Keratinocyte (primary cell): ENCODE results near the gene PDE9A. TPM values are rescaled to one million over a fixed set of nuclear protein-coding genes. Genes with fewer than 3 reads are reported as not detected.

Experiments
- DNase-seq: peaks from one replicate; pipeline ENCODE4 v3.0.0-alpha.2; 2011; ENCODE audit warnings: low read depth, missing footprints, low spot score
- FAIRE-seq: peaks from 2 replicates; lab custom pipeline; 2011; peaks lifted over from hg19 to GRCh38; lab: Jason Lieb, UNC
- H2AFZ ChIP-seq: 2 replicates; pipeline ENCODE4 v1.6.0; 2012; ENCODE audit warnings: low read length, control low read depth, inconsistent platforms; ENCODE audit not compliant: control insufficient read depth
- H3K27ac ChIP-seq: 2 replicates; pipeline ENCODE4 v1.5.1; 2011; ENCODE audit warnings: low read length; ENCODE audit not compliant: control insufficient read depth, insufficient read depth
- H3K27me3 ChIP-seq: 3 replicates; pipeline ENCODE4 v1.6.0; 2011; ENCODE audit warnings: low read length; ENCODE audit not compliant: control insufficient read depth, insufficient read depth; ENCODE audit errors: extremely low read depth
- H3K36me3 ChIP-seq, 2 experiments: 2 replicates in 1 of 2; 3 replicates in 1 of 2; pipeline ENCODE4 v1.5.1; 2011; ENCODE audit warnings: low read length in 2 of 2, mild to moderate bottlenecking in 1 of 2; ENCODE audit not compliant: control insufficient read depth in 2 of 2, insufficient read depth in 2 of 2; ENCODE audit errors: extremely low read depth in 1 of 2
- H3K4me1 ChIP-seq: 3 replicates; pipeline ENCODE4 v1.5.1; 2011; ENCODE audit warnings: low read length; ENCODE audit not compliant: control insufficient read depth, insufficient read depth; ENCODE audit errors: extremely low read depth
- H3K4me2 ChIP-seq: 3 replicates; pipeline ENCODE4 v1.6.0; 2011; ENCODE audit warnings: low read depth, low read length; ENCODE audit not compliant: control insufficient read depth, insufficient read depth; ENCODE audit errors: extremely low read depth
- H3K4me3 ChIP-seq, 3 experiments: fragments of 200-600 bp in 1 of 3; sonication (generic) in 1 of 3; 2 replicates in 2 of 3; 3 replicates in 1 of 3; pipeline ENCODE4 v1.5.1; 2011 to 2016; ENCODE audit warnings: low read length in 3 of 3, mild to moderate bottlenecking in 3 of 3, control low read depth in 2 of 3, inconsistent platforms in 1 of 3, low read depth in 1 of 3, mixed read lengths in 1 of 3, mixed run types in 1 of 3, moderate library complexity in 1 of 3; ENCODE audit not compliant: control insufficient read depth in 2 of 3, insufficient read depth in 2 of 3; ENCODE audit errors: extremely low read depth in 1 of 3
- H3K79me2 ChIP-seq: 2 replicates; pipeline ENCODE4 v1.6.0; 2012; ENCODE audit warnings: low read length; ENCODE audit not compliant: control insufficient read depth, insufficient read depth
- H3K9ac ChIP-seq: 3 replicates; pipeline ENCODE4 v1.6.0; 2011; ENCODE audit warnings: low read length; ENCODE audit not compliant: control insufficient read depth, insufficient read depth; ENCODE audit errors: extremely low read depth
- H3K9me1 ChIP-seq: 3 replicates; pipeline ENCODE4 v1.6.0; 2011; ENCODE audit warnings: low read length; ENCODE audit not compliant: control insufficient read depth, insufficient read depth; ENCODE audit errors: extremely low read depth
- H3K9me3 ChIP-seq: 2 replicates; pipeline ENCODE4 v1.5.1; 2012; ENCODE audit warnings: low read depth, low read length; ENCODE audit not compliant: control insufficient read depth
- H4K20me1 ChIP-seq: 3 replicates; pipeline ENCODE4 v1.6.0; 2011; ENCODE audit warnings: low read length; ENCODE audit not compliant: control insufficient read depth, insufficient read depth; ENCODE audit errors: extremely low read depth
- CTCF ChIP-seq, 3 experiments: IDR thresholded peaks in 1 of 3; conservative IDR thresholded peaks in 1 of 3; optimal IDR thresholded peaks in 1 of 3; 2 replicates in 2 of 3; 3 replicates in 1 of 3; pipeline versions ENCODE3 to v1.5.1; 2011; ENCODE audit warnings: low read length in 3 of 3, mild to moderate bottlenecking in 3 of 3, moderate library complexity in 2 of 3, control low read depth in 1 of 3, inconsistent platforms in 1 of 3; ENCODE audit not compliant: insufficient read depth in 2 of 3; ENCODE audit errors: extremely low read depth in 1 of 3
- EZH2 ChIP-seq: IDR thresholded peaks from one replicate; pipeline ENCODE4 v1.6.1; 2012; ENCODE audit warnings: inconsistent platforms, mild to moderate bottlenecking, low read length, moderate library complexity
- dilution Hi-C: fragments of 300-500 bp; cut with MboI; formaldehyde crosslinking; loops from one replicate; pipeline ENCODE4 v1.7.0; 2020; ENCODE audit warnings: low sequenced_read_pairs; ENCODE audit not compliant: extremely low pct_ligation_motif_present
- polyA plus RNA-seq, 5 experiments: library from polyadenylated mRNA; depleted of rRNA in 3 of 5; stranded (reverse) in 3 of 5; stranded (forward) in 1 of 5; unstranded in 1 of 5; fragments of >200 nt; gene quantifications; 1 replicate in 1 of 5; 2 replicates in 3 of 5; 3 replicates in 1 of 5; pipeline versions ENCODE4 v1.2.1 to v1.2.3, GENCODE V29; 2011 to 2012; ENCODE audit warnings: missing spikeins in 2 of 5, low read depth in 1 of 5, low replicate concordance in 1 of 5

Gene PDE9A
- polyA plus RNA-seq, 1 donor (not counting 4 experiments of a cell fraction or from before 2014, with no cell fraction given), result 0.13 TPM

GRCh38 chr21:42696501-42697040 is 43.1 kb downstream of the PDE9A start:
- Histone ChIP-seq H3K4me3 (no peak overlapping the region), H3K79me2 (no peaks in the 10 kb centered on the region), H4K20me1 (no peaks in the 10 kb centered on the region), H3K4me2 (no peak overlapping the region), H3K4me1 (no peaks in the 10 kb centered on the region), H3K9ac (no peak overlapping the region), H3K9me3 (peaks cover 1% of the 10 kb centered on the region), H3K36me3 (no peaks in the 10 kb centered on the region), H3K27me3 (peaks cover 4% of the 10 kb centered on the region), H3K9me1 (no peaks in the 10 kb centered on the region), H3K27ac (no peak overlapping the region), H2AFZ (no peak overlapping the region)
- TF ChIP-seq CTCF (optimal IDR thresholded peaks at IDR 0.05 in 1 of 3, IDR thresholded peaks at IDR 0.05 in 1 of 3, conservative IDR thresholded peaks at IDR 0.05 in 1 of 3; ENCODE audit: extremely low read depth in 1 of 3, insufficient read depth in 2 of 3, low read length in 3 of 3) (no peak), EZH2 (no peak)
- dilution Hi-C loops, result no loop called here
- DNase-seq, result no peak
- FAIRE-seq, result no peak

DNA sequence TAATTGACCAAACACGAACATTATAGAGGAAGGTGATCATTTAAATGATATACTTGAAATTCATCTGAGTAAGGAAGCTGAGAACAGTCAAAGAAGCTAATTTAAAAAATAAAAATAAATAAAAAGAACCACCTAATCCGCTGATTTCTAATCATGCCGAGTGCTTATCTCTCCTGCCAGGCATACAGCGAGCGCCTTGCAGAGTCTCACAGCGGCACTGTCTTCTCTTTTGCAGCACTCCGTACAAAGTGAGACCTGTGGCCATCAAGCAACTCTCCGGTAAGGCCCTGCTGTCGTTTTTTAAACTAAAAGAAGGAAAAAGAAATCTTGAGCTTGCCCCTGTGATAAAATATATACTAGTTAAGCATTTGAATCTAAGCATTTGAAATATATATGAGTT is 45.3 kb downstream of the PDE9A start:
- no peaks in the 10 kb centered on the region for H4K20me1 ChIP-seq
- no peak overlapping the region for H3K9ac ChIP-seq
- DNase-seq (no peak), FAIRE-seq (no peak)
- no peak overlapping the region for H3K4me3 ChIP-seq
- TF ChIP-seq EZH2 (no peak), CTCF (optimal IDR thresholded peaks at IDR 0.05 in 1 of 3, IDR thresholded peaks at IDR 0.05 in 1 of 3, conservative IDR thresholded peaks at IDR 0.05 in 1 of 3; ENCODE audit: extremely low read depth in 1 of 3, insufficient read depth in 2 of 3, low read length in 3 of 3) (no peak)
- H3K4me2 ChIP-seq, result no peak overlapping the region
- no peaks in the 10 kb centered on the region for H3K36me3 ChIP-seq
- no peaks in the 10 kb centered on the region for H3K9me3 ChIP-seq
- no peaks in the 10 kb centered on the region for H3K4me1 ChIP-seq
- peaks cover 4% of the 10 kb centered on the region for H3K27me3 ChIP-seq
- H3K9me1 ChIP-seq, result no peaks in the 10 kb centered on the region
- H3K27ac ChIP-seq, result no peak overlapping the region
- no peak overlapping the region for H2AFZ ChIP-seq
- dilution Hi-C loops, result no loop called here
- no peaks in the 10 kb centered on the region for H3K79me2 ChIP-seq
